Fibroblast of peridontal ligament (primary cell): ENCODE measurements around the gene SLC25A22.

ENCODE experiments used
- DNase-seq: peaks from one replicate; pipeline ENCODE4 v3.0.0-alpha.2; 2010; ENCODE audit errors: extremely low read depth

The SLC25A22 gene

DNA sequence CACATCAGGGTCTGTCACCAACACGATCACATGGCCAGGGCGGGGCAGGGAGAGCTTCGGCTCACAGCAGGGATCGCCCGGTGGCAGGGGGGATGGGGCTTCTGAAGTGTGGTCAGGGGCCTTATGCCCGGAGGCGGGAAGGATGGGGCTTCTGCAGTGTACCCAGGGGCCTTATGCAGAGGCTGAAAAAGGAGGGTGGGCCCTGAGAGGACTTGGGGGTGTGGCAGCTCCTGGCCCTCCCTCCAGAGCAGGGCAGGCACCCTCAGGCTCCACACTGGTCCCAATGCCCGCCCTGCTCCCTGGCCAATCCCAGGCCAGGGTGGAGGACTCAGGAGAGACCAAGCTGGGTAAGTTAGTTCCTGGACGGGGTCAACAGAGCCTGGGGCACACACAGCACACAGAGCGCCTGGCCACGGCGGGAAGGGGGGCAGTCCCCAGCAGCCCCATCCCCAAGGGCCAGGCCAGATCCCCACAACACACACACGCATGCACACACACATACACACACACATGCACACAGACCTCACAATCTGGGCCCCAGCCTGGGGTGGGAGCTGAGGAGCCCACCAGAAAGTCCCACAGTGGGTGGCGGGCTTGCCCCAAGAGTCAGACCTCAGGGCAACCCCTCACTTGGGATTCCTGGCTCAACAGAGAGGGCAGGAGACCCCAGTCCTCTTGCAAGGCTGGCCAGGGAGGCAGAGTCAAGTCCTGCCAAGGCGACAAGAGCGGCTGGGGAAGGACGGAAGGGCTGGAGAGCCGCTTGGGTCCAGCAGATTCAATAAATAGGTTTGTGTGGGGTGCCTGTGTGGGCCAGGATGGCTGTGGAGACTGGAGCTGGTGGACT is 7.1 kb downstream of the SLC25A22 start:
- no peak for DNase-seq

DNA sequence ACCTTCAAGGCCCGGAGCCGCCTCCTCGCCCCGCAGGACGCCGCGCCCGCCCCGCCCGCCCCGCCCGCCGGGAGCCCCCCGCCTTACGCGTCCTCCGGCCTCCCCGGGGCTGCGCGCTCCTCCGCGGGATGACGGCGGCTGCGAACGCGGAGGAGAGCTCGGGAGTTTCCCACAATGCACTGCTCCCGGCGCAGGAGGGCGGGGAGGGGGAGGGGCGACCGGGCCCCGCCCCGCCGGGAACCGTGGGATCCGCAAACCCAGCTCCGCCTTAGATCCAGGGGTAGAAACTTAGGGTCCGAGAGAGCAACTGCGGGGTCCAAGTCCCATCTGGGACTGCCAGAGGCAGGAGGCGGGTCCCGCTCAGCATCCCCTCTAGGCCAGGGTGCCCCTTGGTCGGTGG is 8.1 kb downstream of the SLC25A22 start, which contains the start of gene CEND1:
CEND1 (minus strand) TSS at position 148 of the 400 bp plus-strand sequence. CDS start 1,514 bp downstream, outside the sequence.
- DNase-seq, result peak; percentile 36

DNA sequence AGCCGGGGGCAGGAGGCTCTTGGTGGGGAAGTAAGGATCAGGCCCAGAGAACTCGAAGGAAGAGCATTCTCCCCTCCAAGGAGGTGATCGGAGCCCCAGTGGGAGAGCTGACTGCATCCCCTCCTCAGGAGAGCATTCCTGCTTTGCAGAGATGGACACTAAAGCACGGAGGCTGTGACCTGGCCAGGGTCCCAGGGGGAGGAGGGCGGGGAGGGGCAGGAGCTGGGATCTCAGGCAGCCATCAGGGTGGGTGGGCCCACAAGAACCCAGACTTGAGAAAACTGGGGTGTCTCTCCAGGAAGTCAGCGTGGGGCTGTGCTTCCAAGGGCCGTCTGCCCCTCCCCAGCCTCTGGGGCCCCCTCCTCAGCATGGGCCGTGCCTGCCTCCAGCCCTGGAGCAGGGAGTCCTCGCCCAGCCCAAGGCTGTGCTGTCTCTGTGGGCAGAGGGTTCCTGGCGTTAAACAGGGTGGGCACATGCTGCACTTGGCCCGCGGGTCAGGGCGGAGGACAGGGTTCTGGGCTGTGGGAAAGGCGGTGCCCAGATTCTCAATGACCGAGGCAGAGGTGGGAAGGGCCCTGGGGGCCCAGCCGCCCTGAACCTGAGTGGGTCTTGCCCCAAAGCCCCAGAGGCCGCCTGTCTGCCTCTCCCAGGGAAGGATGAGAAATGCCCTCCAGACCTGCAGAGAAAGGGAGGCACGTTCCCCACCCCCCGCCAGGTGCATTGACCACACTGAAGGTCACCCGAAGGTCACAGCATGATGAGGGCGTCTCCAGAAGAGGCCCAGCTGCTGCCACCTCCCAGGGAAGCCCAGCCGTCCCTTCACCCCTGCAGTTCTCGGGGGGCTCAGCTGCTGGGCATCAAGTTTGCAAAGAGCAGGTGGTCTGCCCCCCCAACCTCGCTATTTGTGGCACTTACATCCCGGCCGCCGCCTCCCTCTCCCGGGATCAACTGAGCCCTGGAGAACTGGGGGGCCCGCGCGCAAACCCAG is 8.8 kb downstream of the SLC25A22 start:
- DNase-seq, result no peak

- no peak for DNase-seq
Measured at GRCh38 chr11:788009-788640, 10.0 kb downstream of the SLC25A22 start.

- no peak for DNase-seq
Measured at GRCh38 chr11:787084-787675, 10.9 kb downstream of the SLC25A22 start.

DNA sequence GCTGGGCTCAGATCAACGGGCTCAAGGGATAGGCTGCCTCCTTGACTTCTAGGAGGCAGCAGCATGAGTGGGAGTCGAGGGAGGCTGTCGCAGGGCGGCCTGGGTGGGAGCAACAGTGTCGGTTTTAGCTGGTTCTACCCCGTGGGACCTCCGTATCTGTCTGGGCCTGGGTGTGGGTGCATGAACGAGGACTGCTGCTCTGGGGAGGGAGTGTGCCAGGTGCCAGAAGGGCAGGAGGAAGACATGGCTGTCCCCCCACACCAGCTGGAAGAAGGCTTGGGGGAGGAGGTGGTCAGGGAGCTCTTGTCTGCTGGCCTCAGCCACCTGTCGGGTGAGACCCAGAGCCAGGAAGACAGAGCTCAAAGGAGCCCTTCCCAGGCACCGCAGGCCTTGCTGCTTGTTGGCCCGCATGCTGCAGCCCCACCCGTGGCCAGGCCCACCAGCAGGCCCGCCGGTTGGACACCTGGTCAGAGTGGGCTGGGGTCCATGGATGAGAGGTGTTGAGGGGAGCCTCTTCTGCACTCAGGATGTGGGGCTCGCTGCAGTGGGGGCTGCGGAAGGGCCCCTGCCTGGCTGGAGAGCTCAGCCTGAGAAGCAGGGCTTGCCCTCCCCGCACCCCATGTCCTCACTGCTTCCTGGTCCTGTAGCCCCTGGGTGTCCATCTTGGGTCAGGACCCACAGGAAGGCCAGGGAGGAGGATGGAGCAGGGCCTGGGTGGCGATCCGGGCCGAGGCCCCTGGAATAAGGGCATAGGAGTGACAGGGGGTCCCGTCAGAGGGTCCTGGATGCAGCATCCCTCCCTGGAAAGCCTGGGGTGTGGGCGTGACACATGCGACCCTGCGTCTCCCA is 11.6 kb downstream of the SLC25A22 start:
- DNase-seq, result no peak

GRCh38 chr11:783581-784015 is 14.5 kb downstream of the SLC25A22 start:
- DNase-seq, result peak; percentile 95

DNA sequence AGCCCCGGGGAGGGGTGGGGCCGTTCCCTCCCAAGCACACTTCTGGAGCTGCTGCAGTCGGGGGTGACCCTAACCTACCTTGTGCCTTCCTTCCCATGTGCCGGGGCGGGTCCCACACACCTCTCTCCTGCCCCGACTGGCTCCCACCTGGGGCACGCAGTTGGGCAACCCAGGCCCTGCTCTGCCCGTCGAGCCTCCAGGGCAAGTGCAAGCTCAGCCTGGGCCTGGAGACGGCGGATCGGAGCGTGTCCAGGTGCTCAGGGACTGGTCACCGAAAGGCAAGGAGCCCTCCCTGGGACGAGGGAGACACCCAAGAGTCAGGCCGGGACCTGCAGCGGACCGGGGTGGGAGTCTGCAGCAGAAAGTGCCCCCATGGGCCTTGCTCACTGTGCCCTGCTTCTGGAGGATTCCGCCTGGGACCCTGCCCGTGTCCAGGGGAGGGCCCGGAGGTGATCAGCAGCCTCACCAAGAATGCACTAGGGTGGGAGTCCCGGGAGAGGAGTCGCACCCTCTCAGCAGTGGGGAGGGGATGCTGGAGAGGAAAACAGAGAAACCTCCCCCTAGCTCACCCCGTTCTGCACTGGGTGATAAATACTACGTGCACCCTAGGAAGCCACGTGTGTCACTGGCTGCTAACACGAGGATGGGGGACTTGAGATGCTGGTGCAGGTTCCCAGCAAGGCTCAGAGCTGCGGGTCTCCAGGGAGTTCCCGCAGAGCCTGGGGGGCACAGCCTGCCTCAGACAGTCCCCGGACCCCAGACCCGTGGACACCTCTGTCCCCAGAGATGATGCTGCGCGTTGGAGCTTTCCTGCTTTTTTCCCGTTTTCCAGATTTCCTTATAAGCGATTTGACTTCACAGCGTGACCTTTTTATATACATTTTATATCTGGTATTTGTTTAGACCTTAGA is 15.6 kb downstream of the SLC25A22 start:
- no peak for DNase-seq

DNA sequence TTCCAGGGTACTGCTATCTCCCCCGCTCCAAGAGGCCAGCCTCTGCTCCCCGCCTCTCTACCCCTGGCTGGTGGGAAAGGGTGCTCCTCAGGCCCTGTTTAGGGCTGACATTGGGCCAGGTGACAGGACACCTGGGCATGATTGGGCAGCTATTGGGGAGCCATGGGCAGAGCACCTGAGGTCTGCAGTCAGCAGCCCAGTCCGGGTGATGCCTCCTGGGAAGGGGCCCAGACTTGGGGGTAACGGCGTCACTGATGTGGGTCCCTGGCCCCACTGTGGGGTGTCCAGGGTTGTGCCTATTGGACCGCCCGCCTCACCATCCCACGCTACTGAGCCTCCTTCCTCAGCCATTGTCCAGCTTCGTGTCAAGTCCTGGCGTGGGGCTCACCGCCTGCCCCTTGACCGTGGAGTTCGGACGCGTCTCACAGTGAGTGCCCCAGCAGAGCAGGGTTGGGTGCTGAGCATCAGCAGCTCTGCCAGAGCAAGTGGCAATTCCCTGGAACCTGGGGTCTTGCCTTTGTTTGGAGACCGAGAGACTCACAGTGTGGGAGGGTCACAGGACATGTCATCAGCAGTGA is 18.0 kb downstream of the SLC25A22 start:
- no peak for DNase-seq

DNA sequence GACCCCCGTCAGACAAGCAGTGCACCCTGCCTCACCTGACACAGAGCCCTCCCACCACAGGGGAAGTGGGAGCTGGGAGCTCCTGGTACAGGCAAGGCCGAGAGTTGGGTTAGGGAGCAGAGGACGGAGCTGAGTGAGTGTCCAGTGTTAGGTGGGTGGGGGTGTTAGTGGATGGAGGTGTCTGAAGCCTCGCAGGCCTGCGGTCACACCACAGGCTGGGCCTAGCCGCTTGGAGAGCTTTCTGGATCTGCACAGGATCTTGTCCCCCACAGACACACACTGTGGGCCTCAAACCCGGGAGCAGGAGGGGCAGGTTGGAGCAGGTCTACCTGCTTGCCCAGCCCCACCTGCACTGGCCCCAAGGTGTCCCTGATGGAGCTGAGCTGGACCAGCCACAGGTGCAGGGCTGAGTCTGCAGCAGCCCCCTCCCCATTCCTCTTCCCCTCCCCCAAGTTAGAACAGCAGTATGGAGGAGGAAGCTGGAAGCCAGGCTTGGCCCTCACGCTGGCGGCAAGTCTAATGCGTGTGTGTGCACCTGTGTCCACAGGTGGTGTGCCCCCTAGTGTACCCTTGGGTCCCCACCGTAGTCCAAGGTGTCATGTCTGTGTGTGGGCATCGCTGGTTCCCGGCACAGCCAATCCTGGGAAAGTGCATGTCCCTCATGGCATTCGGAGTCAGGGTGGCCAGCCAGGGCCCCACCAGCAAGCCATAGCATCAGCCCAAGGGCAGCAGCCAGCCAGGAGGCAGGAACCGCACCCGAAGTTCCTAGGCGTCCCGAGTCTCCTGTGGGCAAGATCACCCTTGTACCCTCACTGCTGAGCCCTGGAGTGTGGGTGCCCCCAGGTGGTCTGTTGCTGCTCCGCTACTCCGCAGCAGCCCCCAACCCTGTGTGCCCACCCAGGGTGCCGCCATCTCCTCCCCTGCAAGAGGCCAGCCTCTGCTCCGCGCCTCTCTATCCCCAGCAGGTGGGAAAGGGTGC is 18.8 kb downstream of the SLC25A22 start:
- no peak for DNase-seq

- DNase-seq, result peak; percentile 74
Measured at GRCh38 chr11:777288-778255, 20.5 kb downstream of the SLC25A22 start, which contains the start of gene GATD1. Gene GATD1 (minus strand): TSS chr11:777487. CDS start chr11:777462, 25 bp downstream.

DNA sequence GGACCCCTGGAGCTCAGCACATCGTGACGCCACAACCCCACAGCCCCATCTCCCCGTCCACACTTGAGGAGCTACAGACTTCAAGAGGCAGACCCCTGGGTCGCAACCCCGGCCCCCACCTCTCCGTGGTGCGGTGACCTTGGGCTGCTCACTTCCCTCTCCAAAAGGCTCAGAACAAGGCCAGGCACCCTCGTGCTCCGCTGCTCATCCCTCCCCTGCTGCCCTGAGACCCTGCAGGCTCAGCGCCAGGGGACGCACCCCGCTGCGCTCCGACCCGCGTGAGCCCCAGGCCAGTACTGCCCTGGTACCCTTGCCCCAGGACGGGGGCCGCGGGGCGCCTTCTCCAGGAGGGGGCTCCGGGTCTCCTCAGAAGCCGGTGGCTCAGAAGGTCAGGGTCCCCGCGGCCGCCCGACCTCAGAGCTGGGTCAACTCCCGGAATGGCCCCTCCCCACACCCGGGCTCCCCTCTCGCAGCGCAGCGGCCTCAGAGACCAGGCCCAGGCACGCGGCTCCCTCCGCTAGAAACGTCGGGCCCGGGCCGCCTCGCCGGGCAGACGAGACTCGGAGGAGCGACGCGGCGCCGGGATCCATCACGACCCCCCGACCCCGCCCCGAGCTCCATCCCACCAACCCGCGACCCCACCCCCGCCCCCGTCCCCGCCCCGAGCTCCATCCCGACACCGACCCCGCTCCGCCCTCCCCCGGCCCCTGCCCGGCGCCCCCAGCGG is 21.4 kb downstream of the SLC25A22 start:
- DNase-seq, result no peak

DNA sequence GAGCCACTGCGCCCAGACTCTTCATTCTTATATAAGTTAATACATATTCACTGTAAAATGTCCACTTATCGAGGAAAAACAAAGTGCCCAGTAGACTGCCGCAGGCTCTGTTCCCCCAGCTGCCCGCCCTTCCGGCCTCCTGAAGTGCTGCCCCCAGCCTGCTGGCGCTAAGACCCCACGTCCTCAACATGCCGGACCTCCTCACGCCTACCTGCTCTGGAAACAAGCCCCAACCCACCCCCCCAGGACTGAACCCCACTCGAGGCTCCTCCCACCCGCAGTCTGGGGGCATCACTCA is 21.9 kb downstream of the SLC25A22 start:
- no peak for DNase-seq

DNA sequence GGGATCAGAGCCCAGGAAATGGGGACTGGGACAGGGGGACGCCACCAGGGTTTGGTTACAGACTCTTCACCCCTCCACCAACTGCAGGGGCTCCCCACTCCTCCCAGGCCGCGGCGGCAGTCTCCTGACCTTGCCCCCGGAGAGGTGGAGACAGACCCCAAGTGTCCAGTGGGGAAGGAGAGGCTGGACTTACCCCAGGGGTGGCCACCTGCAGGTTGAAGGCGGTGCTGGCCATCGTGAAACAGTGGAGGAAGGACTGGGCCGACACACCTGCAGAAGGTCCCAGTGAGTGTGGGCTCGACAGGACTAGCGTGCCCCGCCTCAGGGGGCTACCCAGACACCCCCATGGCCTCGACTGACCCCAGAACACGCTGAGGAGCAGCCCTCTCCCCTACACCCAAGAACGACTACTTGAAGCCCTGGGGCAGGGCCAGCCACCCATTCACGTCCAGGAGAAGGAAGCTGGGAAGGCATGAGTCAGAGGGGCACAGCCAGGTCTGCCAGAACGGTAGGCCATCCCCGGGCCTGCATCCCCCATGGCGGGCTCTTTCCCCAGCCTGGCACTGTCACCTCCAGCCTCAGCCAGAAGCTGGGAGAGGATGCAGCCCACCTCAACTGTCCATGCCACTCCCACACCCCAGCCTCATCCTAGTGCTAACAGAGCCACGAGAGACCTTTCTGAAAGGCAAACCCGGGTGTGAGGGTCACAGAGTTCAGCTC is 23.0 kb downstream of the SLC25A22 start:
- DNase-seq, result no peak

- no peak for DNase-seq
Measured at GRCh38 chr11:773830-774229, 24.3 kb downstream of the SLC25A22 start.
